Dermis blood vessel endothelial cell (primary cell): ENCODE results near the gene FAM180A. TPM values are rescaled to one million over a fixed set of nuclear protein-coding genes. Genes with fewer than 3 reads are reported as not detected.
"Not testable (repeated sequence)": the region's sequence is repeated elsewhere in the genome, so short reads cannot be mapped to it uniquely, and the experiment has no call there.

Experiments used
- DNase-seq: peaks from one replicate; pipeline ENCODE4 v3.0.0; 2010
- total RNA-seq: library from RNA; depleted of rRNA; stranded (reverse); fragments of >200 nt; gene quantifications from 2 replicates; pipeline ENCODE4 v1.2.3, GENCODE V29; 2014

Gene FAM180A
- total RNA-seq, 1 donor from 2014 or later: not detected

- DNase-seq: peak; percentile 55
Observed at GRCh38 chr7:135712182-135712782, 36.3 kb downstream of the FAM180A start.

GRCh38 chr7:135711139-135711469, 37.5 kb downstream of the FAM180A start:
- no peak for DNase-seq

GRCh38 chr7:135710417-135711138, 38.0 kb downstream of the FAM180A start:
- peak; percentile 32 for DNase-seq

- no peak for DNase-seq
Observed at GRCh38 chr7:135709508-135709907, 39.1 kb downstream of the FAM180A start.

GRCh38 chr7:135708041-135708440, 40.6 kb downstream of the FAM180A start:
- DNase-seq: no peak

GRCh38 chr7:135707570-135707966, 41.0 kb downstream of the FAM180A start:
- DNase-seq: no peak

- no peak for DNase-seq
Observed at GRCh38 chr7:135706858-135707569, 41.6 kb downstream of the FAM180A start.

- no peak for DNase-seq
Observed at GRCh38 chr7:135706038-135706742, 42.4 kb downstream of the FAM180A start.

- no peak for DNase-seq
Observed at GRCh38 chr7:135704698-135705097, 43.9 kb downstream of the FAM180A start.

GRCh38 chr7:135704074-135704473, 44.5 kb downstream of the FAM180A start:
- no peak for DNase-seq

- no peak for DNase-seq
Observed at GRCh38 chr7:135697276-135698049, 51.1 kb downstream of the FAM180A start.

GRCh38 chr7:135693558-135693957, 55.1 kb downstream of the FAM180A start:
- no peak for DNase-seq

- not testable (repeated sequence) for DNase-seq
Observed at GRCh38 chr7:135692606-135693005, 56.0 kb downstream of the FAM180A start.

GRCh38 chr7:135692055-135692454, 56.6 kb downstream of the FAM180A start:
- DNase-seq: peak; percentile 75

GRCh38 chr7:135690566-135690965, 58.0 kb downstream of the FAM180A start:
- peak; percentile 75 for DNase-seq

- no peak for DNase-seq
Observed at GRCh38 chr7:135687466-135687865, 61.1 kb downstream of the FAM180A start.

GRCh38 chr7:135685306-135686084, 63.1 kb downstream of the FAM180A start:
- peak; percentile 71 for DNase-seq

GRCh38 chr7:135684699-135685098, 63.9 kb downstream of the FAM180A start:
- DNase-seq: peak; percentile 37

- DNase-seq: peak; percentile 37
Observed at GRCh38 chr7:135684136-135684535, 64.5 kb downstream of the FAM180A start.

- DNase-seq: no peak
Observed at GRCh38 chr7:135683609-135684008, 65.0 kb downstream of the FAM180A start.

- no peak for DNase-seq
Observed at GRCh38 chr7:135682191-135682590, 66.4 kb downstream of the FAM180A start.

- DNase-seq: no peak
Observed at GRCh38 chr7:135681762-135682161, 66.9 kb downstream of the FAM180A start.
